H1 (cell line): ENCODE measurements around the gene MTCH1. TPM values are rescaled to one million over a fixed set of nuclear protein-coding genes. Genes with fewer than 3 reads are reported as not detected.

ENCODE experiments used
- CHD2 ChIP-seq: IDR thresholded peaks from 2 replicates; pipeline ENCODE4 v1.6.1; 2012; ENCODE audit warnings: low read length, improper control_type of control experiment
- CHD7 ChIP-seq: fragments of 300-600 bp; sonication (generic); IDR thresholded peaks from 2 replicates; pipeline ENCODE4 v1.7.1; 2012; ENCODE audit warnings: low read length, moderate library complexity, mild to moderate bottlenecking, inconsistent platforms; ENCODE audit not compliant: insufficient replicate concordance
- HDAC6 ChIP-seq: IDR thresholded peaks from one replicate; pipeline ENCODE4 v1.7.1; 2012; ENCODE audit warnings: low read depth, mild to moderate bottlenecking, inconsistent platforms, low read length, moderate library complexity
- JUN ChIP-seq: IDR thresholded peaks from 2 replicates; pipeline ENCODE4 v1.6.1; 2011; ENCODE audit warnings: low read depth, mild to moderate bottlenecking, improper control_type of control experiment, low read length
- PHF8 ChIP-seq: fragments of 200-600 bp; sonication (generic); conservative IDR thresholded peaks from 2 replicates; pipeline ENCODE4 v1.7.1; 2012; ENCODE audit warnings: low read depth, mild to moderate bottlenecking, inconsistent platforms, low read length, moderate library complexity
- POLR2A ChIP-seq, 2 experiments: IDR thresholded peaks; 1 replicate in 1 of 2; 2 replicates in 1 of 2; pipeline ENCODE4 v1.6.1; 2011; ENCODE audit warnings: low read depth in 2 of 2, low read length in 2 of 2, mild to moderate bottlenecking in 2 of 2; ENCODE audit errors: control extremely low read depth in 1 of 2
- RBBP5 ChIP-seq: IDR thresholded peaks from 2 replicates; pipeline ENCODE4 v1.7.1; 2012; ENCODE audit warnings: low read depth, mild to moderate bottlenecking, inconsistent platforms, low read length, moderate library complexity, borderline replicate concordance
- TAF7 ChIP-seq: optimal IDR thresholded peaks from 2 replicates; pipeline ENCODE3; 2011; ENCODE audit warnings: low read depth, mild to moderate bottlenecking, inconsistent platforms, low read length, moderate library complexity, borderline replicate concordance
- YY1 ChIP-seq: IDR thresholded peaks from 2 replicates; pipeline ENCODE4 v1.6.1; 2011; ENCODE audit warnings: low read depth, mild to moderate bottlenecking, low read length
- polyA plus RNA-seq, 7 experiments: library from polyadenylated mRNA; depleted of rRNA in 3 of 7; stranded (reverse) in 5 of 7; unstranded in 2 of 7; fragments of >200 nt in 5 of 7; fragments of 200-250 nt in 2 of 7; gene quantifications; 1 replicate in 5 of 7; 2 replicates in 1 of 7; 4 replicates in 1 of 7; pipeline versions ENCODE4 v1.2.1 to v1.2.3, GENCODE V29; 2011 to 2013; ENCODE audit warnings: missing spikeins in 2 of 7, mixed read lengths in 2 of 7
- total RNA-seq: library from RNA; stranded (reverse); fragmentation: NEBNext Ultra II Directional; extraction: Animal tissue kit (Norgen Biotek cat#: 25700); gene quantifications from 2 replicates; pipeline ENCODE4 v1.2.1, GENCODE V29; 2021

MTCH1 gene
- total and polyA plus RNA-seq, 2 of the 8 experiments (the other 6 are each of a cell fraction or from before 2014, with no cell fraction given), result 169 to 214 TPM

GRCh38 chr6:36980129-36980528 is 5.9 kb downstream of the MTCH1 start (continued):
- TF ChIP-seq CHD7 (no peak), CHD2 (no peak), PHF8 (no peak), YY1 (no peak), RBBP5 (no peak), HDAC6 (no peak), TAF7 (no peak), POLR2A (IDR thresholded peaks at IDR 0.05; ENCODE audit: control extremely low read depth in 1 of 2, low read depth in 2 of 2, low read length in 2 of 2) (no peak), JUN (no peak)
